Lower leg skin (tissue), 3 donors: Measurements from ENCODE around the gene ADAMTS19.

Source experiments
- POLR2A ChIP-seq, 2 donors: fragments of 450-650 bp; IDR thresholded peaks; one replicate each; pipeline ENCODE4 v1.6.1; 2016 to 2017; ENCODE audit warnings: antibody characterized with exemption in 2 of 2, mild to moderate bottlenecking in 1 of 2, moderate library complexity in 1 of 2
- TF ChIP-seq, protein P1 (sequence below), 3 donors: fragments of 450-650 bp; IDR thresholded peaks; one replicate each; pipeline ENCODE4 v1.5.1; 2016; ENCODE audit warnings: antibody characterized with exemption in 3 of 3, mild to moderate bottlenecking in 3 of 3, moderate library complexity in 2 of 3

DNA sequence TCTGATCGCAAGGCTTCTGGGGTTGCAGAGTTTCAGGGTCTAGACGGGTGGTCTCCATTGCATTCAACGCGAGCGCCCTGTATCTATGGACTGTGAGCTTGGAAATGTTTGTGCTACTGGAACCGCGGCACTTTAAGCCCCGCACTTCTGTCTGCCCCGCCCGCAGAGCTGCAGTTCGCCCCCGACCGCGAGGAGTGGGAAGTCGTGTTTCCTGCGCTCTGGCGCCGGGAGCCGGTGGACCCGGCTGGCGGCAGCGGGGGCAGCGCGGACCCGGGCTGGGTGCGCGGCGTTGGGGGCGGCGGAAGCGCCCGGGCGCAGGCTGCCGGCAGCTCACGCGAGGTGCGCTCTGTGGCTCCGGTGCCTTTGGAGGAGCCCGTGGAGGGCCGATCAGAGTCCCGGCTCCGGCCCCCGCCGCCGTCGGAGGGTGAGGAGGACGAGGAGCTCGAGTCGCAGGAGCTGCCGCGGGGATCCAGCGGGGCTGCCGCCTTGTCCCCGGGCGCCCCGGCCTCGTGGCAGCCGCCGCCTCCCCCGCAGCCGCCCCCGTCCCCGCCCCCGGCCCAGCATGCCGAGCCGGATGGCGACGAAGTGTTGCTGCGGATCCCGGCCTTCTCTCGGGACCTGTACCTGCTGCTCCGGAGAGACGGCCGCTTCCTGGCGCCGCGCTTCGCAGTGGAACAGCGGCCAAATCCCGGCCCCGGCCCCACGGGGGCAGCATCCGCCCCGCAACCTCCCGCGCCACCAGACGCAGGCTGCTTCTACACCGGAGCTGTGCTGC is 1.0 kb downstream of the ADAMTS19 start:
- TF ChIP-seq, protein P1, sequence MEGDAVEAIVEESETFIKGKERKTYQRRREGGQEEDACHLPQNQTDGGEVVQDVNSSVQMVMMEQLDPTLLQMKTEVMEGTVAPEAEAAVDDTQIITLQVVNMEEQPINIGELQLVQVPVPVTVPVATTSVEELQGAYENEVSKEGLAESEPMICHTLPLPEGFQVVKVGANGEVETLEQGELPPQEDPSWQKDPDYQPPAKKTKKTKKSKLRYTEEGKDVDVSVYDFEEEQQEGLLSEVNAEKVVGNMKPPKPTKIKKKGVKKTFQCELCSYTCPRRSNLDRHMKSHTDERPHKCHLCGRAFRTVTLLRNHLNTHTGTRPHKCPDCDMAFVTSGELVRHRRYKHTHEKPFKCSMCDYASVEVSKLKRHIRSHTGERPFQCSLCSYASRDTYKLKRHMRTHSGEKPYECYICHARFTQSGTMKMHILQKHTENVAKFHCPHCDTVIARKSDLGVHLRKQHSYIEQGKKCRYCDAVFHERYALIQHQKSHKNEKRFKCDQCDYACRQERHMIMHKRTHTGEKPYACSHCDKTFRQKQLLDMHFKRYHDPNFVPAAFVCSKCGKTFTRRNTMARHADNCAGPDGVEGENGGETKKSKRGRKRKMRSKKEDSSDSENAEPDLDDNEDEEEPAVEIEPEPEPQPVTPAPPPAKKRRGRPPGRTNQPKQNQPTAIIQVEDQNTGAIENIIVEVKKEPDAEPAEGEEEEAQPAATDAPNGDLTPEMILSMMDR (IDR thresholded peaks at IDR 0.05), result no peak
- TF ChIP-seq POLR2A (IDR thresholded peaks at IDR 0.05), result no peak
